HG02798 (cell line): ENCODE measurements around the gene GABRB1.
A peak's percentile ranks its signal among the peaks of the same experiment; 100 is the strongest.

Source experiments
- ATAC-seq: cut with Tn5 transposase; IDR thresholded peaks from one replicate; pipeline ENCODE4 v1.9.1; 2021; ENCODE audit warnings: mild to moderate bottlenecking; ENCODE audit not compliant: unreplicated experiment, poor library complexity

Gene GABRB1

GRCh38 chr4:47043821-47044220 is 12.5 kb downstream of the GABRB1 start:
- no peak for ATAC-seq

DNA sequence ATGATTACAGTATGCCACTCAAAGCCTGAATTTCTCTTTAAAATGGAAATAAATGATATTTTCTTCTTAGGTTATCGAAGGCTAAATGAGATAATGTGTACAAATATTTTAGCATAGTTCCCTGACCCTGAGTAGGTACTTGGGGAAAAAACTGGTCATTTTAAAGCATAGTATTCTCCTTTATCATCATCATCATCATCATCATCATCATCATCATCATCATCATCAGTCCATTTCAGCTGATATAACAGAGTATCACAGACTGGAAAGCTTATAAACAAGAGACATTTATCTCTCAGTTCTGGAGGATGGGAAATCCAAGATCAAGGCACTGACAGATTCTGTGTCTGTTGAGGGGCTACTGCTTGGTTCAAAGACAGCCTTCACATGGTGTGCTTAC is 13.9 kb downstream of the GABRB1 start:
- ATAC-seq: no peak

- ATAC-seq: no peak
These were observed 18.0 kb downstream of the GABRB1 start for GRCh38 chr4:47049347-47049746.

GRCh38 chr4:47050761-47051725 is 19.7 kb downstream of the GABRB1 start:
- no peak for ATAC-seq

GRCh38 chr4:47053485-47053884 is 22.1 kb downstream of the GABRB1 start:
- ATAC-seq: no peak

DNA sequence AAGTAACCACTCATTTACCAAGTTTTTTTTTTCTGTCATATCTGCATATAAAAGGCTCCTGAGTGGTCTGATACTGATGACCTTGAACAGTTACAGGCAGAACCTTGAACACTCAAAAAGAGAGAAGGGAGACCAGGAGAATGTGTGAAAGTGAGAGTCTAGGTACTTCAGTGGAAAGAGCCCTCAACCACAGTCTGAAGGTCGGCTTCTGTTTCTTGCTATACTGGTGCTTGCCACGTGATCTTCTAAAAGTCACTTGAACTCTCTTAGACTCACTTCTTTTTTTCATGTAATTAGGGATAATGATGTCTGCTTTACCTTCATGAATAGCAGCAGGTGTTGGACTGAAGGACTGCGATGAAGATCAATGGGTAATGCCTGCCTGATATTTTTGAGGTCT is 22.8 kb downstream of the GABRB1 start:
- ATAC-seq: peak; percentile 52

GRCh38 chr4:47057991-47058390 is 26.6 kb downstream of the GABRB1 start:
- ATAC-seq: no peak

- no peak for ATAC-seq
These were observed 29.2 kb downstream of the GABRB1 start for GRCh38 chr4:47060561-47060960.

DNA sequence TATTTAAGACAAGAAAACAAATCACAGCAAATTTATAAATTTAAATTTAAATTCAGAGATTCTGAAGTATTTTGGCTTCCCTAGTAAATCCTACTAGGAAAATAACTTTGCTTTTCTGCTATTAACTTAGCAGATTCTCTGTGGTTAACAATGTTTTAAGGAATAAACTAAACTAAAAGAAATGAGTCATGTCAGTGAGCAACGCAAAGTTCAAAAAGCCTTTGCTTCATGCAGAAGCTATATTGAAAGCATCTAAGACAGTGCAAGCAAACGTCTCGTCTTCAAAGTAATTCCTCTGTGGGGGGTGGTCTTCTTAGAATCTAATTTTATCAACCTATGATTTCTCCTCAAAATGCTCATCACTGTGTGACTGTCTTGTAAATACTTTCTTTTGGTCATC is 30.1 kb downstream of the GABRB1 start:
- no peak for ATAC-seq

DNA sequence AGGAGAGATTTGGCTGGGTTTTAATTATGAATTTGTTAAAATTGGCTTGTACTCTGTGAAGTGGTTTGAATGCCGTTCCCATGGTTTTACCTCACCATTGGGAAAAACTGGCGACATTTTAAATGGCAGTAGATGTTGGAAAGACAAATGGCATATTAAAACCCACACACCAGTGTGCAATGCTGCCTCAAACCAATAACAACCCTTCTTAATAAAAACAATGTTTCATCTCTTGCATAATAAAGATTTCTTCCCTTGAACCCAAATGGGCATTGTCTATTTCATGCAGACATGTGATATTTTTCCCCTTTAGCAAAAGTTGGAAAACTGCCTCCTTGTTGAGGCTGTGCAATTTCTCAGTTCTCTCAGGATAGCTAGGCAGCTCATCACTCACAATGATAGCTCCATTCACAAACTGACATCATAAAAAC is 33.7 kb downstream of the GABRB1 start:
- ATAC-seq: no peak

DNA sequence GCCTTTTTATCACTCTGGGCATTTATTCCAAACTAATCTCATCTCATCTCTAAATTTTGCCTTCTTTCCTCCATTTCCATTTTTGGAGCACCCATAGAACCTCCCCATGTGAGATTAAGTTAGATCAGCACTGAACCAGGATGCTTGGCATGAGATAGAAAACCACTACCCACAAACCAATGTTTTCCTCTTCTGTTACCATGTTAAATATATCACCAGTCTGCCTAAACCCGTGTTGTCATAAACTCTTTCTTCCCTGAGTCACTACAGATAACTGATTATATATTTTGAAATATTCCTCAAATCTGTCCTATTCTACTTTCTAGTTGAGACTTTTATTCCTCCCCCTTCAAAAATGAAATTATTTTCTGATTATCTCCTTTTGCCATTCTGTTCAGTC is 37.6 kb downstream of the GABRB1 start:
- no peak for ATAC-seq

GRCh38 chr4:47071901-47072341 is 40.6 kb downstream of the GABRB1 start:
- no peak for ATAC-seq

- no peak for ATAC-seq
These were observed 42.3 kb downstream of the GABRB1 start for GRCh38 chr4:47073647-47074046.

- ATAC-seq: no peak
These were observed 43.4 kb downstream of the GABRB1 start for GRCh38 chr4:47074816-47075215.

DNA sequence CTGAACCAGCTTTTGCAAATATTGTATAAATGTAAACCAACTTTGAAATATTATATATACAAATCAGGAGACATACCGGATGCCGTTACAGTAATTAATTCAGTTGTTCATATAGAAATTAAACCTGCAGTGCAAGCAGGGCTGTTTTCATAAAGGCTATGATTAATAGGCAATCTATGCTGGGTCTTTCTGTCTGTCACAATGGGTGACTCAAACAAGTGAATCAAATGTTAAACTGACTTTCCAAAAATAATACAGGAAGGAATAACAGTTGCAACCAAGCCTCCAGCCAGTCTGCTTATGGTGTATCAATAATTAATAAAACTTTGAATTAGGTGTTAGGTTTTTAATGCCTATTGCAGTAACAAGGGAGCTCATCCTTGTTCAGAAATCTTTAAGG is 43.9 kb downstream of the GABRB1 start:
- no peak for ATAC-seq

DNA sequence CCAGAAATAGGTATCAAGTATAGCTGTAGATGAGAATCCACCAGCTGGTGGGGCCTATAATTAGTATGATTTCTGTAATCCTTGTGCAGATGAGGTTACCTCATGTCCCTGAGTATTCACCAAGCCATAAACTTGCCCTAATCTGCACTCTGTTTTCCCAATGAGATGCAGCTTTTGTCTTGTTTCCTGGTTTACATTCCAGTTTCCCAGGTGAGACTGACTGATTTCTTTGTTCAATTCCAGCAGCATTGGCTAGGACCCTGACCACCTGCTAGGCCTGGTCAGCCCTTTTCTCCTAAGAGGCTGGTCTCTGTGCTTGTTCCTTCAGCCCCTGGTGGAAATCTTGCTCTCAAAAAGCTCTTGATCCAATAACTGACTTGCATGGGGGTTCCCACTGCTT is 44.6 kb downstream of the GABRB1 start:
- no peak for ATAC-seq

DNA sequence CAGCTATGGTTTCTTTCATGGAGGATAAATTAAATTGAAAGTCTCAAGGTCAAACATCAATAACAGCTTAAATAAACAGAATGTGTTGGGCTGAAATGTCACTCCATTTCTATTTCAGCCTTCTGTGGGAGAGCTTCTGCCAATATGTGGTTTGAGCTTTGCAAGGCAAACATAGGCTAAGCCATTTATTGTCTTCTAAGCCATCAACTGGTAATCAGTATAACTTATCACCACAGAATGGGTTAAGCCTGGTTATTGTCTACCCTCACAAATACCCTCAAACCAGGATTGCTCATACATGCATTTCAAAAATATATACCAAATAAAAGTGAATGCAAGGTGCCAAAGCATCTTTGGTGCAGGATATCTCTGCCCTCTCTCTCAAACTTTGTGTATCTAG is 52.7 kb downstream of the GABRB1 start:
- no peak for ATAC-seq

- ATAC-seq: no peak
These were observed 53.4 kb downstream of the GABRB1 start for GRCh38 chr4:47084795-47085194.

DNA sequence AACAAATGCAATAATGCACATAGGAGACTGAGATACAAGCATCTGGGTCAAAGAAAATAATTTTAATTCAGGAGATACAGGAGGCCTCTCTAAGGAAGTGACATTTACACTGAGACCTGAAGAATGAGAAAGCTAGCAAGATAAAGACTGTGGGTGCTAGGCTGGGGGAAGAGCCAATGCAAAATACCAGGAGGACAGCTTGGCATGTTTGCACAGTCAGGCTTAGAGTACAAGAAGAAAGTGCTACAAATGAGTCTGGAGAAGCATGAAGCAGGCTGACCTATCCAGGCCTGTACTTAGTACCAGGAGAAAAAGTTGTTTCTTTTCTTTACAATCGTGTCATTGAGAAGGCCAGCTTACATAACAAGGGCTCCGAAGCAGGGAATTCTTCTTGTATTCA is 56.9 kb downstream of the GABRB1 start:
- ATAC-seq: no peak

GRCh38 chr4:47095884-47096283 is 64.5 kb downstream of the GABRB1 start:
- ATAC-seq: no peak

DNA sequence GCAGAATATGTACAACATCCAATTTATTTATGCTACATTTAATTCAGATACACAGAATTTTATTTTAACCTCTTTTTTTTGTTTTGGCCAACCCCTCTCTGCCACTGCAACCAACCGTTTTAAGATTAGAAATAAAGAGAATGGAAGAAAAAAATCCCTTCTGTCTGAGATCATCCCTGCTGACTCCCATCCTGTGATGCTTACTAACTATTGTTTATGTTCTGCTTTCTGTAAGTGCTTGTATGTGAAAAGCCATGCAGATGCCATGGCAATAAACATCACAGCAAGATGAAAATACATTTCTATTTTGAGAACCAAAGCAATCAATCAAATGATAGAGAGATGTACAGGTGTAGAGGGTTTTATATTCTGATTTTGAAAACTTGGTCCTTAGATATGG is 70.1 kb downstream of the GABRB1 start:
- ATAC-seq: no peak

DNA sequence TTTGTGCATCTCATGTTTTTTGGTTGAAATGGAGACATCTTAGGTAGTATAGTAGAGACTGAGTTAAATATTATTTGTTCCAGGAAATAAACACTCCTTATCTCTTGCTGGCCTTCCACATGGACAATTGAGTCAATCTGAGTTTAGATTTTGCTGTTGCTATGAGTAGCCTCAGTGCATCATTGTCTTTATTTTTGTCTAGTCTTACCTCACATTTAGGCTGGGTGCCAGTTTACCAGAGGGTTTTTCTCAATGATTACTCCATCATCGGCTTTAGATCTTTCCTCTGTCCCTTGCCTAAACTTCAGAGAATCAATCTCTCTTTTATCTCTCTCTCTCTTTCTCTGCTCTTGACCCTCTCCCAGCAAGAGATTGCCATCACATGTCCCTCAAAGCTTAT is 73.6 kb downstream of the GABRB1 start:
- no peak for ATAC-seq
